ENCODE measurements around the gene ZNF608.

ZNF608 gene

DNA sequence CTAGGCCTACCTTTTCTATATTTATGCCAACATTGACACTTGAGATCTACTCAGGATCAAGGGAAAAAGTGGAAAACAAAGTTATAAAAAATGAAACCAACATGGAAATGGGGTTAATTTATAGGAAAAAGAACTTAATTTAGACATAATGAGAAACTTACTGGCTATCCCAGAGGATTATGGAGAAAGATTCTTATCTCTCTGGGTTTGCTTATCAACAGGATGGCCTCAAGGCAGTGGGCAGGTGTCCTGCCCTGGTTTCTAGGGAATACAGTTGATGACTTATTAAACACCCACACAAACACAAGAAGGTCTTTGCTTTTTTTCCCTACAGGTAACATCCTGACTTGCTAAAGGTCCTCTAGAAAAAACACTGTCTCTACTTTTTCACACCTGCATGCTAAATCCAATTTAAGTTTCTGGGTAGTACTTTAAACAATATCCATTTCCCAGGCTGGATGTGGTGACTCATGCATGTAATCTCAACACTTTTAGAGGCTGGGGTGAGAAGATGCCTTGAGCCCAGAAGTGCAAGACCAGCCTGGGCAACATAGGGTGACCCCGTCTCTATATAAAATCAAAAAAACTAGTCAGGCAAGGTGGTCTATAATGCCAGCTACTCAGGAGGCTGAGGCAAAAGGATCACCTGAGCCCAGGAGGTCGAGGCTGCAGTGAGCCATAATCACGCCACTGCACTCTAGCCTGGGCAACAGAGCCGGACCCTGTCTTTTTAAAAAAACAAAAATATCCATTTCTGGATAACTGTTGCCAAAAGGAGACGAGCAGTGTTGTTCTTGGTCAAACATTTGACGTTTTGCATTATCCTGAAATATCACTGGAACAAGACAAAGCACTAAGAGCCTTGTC is 6.6 kb upstream of the ZNF608 start:
- DNase-seq, result no peak

DNA sequence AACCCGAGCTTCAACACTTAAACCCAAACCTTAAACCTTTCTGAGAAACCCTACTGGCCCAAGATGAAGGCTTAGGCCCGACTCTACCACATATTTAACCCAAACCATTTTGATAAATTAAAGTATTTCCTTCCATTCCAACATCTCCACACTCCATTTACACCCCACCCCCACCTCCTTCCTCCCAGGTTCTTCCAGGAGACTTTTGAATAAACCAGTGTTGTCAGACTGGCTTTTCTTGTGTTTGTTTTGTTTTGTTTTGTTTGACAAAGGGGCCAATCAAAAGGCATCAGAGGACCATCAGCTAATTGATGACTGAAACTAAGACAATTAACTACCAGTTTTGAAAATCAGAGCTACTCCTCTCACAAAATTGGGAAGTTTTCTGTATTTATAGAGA is 4.6 kb upstream of the ZNF608 start:
- no peak for DNase-seq

DNA sequence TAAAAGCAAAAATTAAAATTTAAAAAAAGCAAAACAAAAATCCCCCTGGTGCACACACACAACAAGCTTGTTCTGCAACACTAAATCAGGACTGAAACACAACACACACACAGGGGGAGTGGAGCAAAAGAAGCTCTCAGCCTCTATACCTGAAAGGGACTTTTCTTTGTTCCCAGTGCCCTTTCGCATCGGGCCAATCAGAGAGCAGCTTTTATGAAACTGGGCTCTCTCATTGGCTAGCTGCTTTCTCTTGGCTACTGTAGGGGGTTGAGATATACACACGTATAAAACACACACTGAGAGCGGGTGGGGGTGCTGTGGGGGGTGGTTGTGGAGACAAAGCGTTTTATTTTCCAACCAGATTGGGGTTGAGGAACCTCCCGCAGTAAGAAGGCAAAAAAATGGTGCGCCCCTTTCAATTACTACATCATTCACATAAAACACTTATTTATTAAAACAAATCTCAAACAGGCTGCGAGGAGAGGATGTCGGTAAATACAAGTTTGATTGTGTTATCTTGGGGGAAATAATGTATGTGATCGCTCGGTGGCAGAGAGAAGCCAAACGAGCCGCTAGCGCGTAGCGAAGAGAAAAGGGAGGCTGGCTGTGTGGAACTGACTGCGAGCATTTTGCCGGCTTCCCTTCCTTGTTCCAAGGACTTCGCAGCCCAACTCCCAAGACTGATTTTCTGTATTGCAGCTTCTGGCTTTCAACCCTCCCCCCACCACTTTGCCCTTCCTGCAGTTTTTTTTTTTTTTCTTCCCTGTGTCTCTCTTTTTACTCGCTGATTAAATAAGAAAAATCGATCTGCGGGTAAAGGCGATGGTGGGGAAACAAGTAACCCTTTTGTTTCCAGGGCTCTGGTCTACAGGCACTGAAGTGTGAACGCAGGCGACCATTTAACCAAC is 2.5 kb upstream of the ZNF608 start:
- DNase-seq, result peak; percentile 83 to 92

DNA sequence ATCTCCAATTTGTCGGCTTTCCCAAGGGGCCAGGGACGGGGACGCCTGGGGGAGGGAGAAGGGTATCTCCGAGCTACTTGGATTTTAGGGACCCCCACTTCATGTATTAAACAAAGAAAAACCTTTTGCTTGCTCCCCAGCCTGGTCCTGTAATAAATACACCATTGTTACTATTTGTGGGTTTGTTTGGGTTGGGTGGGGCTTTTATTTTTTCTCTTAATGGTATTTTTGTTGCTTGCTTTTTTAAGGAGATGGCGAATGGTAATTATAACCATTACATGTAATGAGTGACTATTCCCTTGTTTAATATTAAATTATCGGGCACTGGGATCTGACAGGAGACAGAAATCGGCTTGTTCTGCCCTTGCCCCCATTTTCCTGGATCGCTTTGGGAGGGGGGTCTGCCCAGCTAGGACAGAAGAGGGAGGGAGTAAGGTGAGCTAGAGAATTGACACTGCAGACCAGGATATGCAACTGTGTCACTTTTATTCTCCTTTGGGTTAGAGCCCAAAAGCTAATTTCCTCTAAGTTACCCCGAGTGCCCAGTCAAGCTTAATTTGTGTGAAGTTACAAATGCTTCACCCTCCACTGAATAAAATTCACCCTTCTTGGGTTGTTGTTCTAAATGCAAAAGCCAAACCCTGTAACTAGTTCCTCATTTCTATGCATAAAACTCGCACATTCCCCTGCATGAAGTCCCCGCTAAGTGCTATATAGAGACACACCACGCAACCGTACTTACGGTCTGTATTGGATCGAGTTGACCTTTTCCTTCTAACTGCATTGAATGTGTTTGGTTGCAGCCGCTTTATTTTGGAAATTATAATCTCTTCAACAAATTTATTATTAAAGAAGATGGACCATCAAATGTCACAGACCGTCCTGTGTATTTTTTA is 1.6 kb upstream of the ZNF608 start:
- DNase-seq, result no peak

GRCh38 chr5:124746916-124747790 is 714 bp upstream of the ZNF608 start:
- peak; percentile 29 to 50 for DNase-seq

GRCh38 chr5:124745007-124745927 is 1.2 kb downstream of the ZNF608 start:
- no peak for DNase-seq

GRCh38 chr5:124744170-124744971 is 2.1 kb downstream of the ZNF608 start:
- DNase-seq, result no peak

- no peak for DNase-seq
These were observed 2.8 kb downstream of the ZNF608 start for GRCh38 chr5:124743602-124744169.

DNA sequence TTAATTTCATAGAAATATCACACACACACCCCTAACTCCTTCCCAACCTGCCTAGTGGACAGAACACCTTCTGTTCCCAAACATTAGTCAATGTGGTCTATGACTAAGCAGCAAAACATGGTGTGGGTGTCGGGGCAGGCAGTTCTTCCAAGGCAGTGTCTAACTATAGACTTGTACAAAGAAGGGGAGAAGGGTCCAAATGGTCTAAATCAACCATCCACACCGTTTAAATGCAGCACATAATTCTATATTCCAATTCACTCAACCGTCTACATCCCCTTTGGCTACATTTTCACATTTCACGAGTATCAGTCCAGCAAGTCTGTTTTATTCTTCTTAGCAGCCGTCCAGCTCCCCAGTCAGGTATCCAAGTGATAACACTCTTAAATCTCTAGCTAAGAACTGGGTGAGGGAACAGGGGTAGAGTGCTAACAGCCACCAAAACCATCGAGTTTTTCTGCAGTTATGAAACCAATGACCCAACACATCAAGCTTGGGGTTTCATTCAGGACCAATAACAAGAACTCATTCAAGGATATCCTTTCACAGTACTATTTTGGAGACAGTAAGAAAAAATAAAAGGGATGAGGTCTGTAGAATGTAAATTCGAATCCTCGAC is 3.3 kb downstream of the ZNF608 start:
- no peak for DNase-seq

- DNase-seq, result no peak
These were observed 3.9 kb downstream of the ZNF608 start for GRCh38 chr5:124742521-124742920.

DNA sequence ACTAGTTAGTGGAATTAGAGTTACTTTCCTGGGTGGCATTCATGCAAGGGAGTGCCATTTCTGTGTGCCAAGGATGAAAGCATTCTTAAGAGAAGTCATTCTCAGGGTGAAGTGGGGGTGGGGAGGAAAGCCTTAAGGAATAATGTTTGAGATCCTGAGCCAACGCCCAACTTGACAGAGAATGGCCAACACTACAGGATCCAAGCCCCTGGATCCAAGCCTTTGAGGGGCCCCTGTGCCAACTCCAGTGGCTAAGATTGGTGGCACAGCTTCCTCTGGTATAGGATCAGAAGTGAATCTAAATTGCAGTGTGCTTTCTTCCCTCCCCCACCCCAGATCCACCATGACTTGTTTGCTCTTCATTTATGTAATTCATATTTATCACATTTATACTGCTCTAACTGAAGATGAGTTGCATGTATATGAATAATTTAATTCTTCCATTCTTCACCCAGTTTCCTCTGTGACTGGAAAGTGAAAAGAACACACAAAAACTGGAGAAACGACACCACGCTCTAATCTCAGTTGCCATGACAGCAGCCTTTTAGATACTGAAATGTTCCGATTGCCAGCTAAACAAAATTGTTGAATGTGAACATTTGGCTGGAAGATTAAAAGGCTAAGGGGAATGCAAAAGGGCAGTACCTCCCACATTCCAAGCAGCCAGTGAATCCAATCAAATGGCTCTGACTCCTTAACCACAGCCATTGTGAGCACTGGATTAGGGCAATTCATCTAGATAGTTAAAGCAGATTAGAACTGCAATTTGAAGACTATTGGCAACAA is 4.5 kb downstream of the ZNF608 start:
- DNase-seq, result no peak

DNA sequence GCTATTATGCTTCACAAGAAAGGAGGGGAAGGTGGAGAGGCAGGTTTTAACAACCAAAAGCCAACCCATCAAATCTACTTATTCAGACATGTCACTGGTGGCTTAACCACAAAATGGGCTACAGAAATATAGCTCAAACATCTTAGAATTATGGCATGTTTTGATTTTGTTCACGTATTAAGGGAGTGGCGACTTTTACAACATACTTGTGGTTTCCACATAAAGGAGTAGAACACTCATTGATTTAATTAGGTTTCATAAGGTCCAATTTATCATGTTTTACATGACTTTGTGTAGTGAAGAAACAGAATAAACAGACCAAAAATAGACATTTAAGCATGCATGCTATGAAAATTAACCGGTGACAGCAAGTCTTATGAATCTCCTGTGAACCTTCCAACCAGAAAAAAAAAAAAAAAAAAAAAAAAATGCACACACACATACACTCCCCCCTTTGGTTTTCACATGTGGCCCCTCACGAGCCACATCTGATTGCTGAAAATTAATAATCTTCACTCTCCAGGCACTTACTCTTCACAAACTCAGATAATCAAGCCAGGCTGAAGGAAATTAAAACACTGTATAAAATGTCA is 5.4 kb downstream of the ZNF608 start:
- no peak for DNase-seq

- DNase-seq, result no peak
These were observed 6.4 kb downstream of the ZNF608 start for GRCh38 chr5:124740071-124740470.

- no peak for DNase-seq
These were observed 6.8 kb downstream of the ZNF608 start for GRCh38 chr5:124739634-124740025.

- no peak for DNase-seq
These were observed 7.5 kb downstream of the ZNF608 start for GRCh38 chr5:124738681-124739633.

- DNase-seq, result no peak
These were observed 8.8 kb downstream of the ZNF608 start for GRCh38 chr5:124737651-124738050.

Data from cerebellar nuclear complex (tissue), 1 donor.